HG02840 (cell line): ENCODE data around the gene SRRT.
"Not testable (repeated sequence)": the region's sequence is repeated elsewhere in the genome, so short reads cannot be mapped to it uniquely, and the experiment has no call there.

Experiments
- ATAC-seq: cut with Tn5 transposase; IDR thresholded peaks from one replicate; pipeline ENCODE4 v1.9.1; 2021; ENCODE audit warnings: mild to moderate bottlenecking, moderate library complexity, moderate number of reproducible peaks; ENCODE audit not compliant: unreplicated experiment, low FRiP score

Gene SRRT

GRCh38 chr7:100854146-100854895 is 20.6 kb upstream of the SRRT start:
- ATAC-seq, result no peak

- ATAC-seq, result not testable (repeated sequence)
Observed at GRCh38 chr7:100854899-100855298, 20.0 kb upstream of the SRRT start.

GRCh38 chr7:100855515-100855914 is 19.4 kb upstream of the SRRT start:
- no peak for ATAC-seq

GRCh38 chr7:100856871-100857282 is 18.0 kb upstream of the SRRT start:
- no peak for ATAC-seq

GRCh38 chr7:100859856-100860255 is 15.0 kb upstream of the SRRT start:
- ATAC-seq, result no peak

- ATAC-seq, result no peak
Observed at GRCh38 chr7:100860702-100861615, 13.9 kb upstream of the SRRT start.

- ATAC-seq, result no peak
Observed at GRCh38 chr7:100861616-100861985, 13.3 kb upstream of the SRRT start.

GRCh38 chr7:100863406-100863950 is 11.4 kb upstream of the SRRT start:
- ATAC-seq, result no peak

GRCh38 chr7:100864263-100864845 is 10.5 kb upstream of the SRRT start:
- ATAC-seq, result no peak

- no peak for ATAC-seq
Observed at GRCh38 chr7:100865372-100865911, 9.5 kb upstream of the SRRT start.

GRCh38 chr7:100865938-100866728 is 8.8 kb upstream of the SRRT start:
- no peak for ATAC-seq

GRCh38 chr7:100866729-100867039 is 8.2 kb upstream of the SRRT start:
- no peak for ATAC-seq

- no peak for ATAC-seq
Observed at GRCh38 chr7:100867040-100867775, 7.7 kb upstream of the SRRT start, which contains the start of gene TRIP6. TRIP6 (plus strand) TSS chr7:100867387; CDS start chr7:100867498, 111 bp downstream.

- ATAC-seq, result no peak
Observed at GRCh38 chr7:100867776-100868485, 7.0 kb upstream of the SRRT start.

GRCh38 chr7:100873599-100874299 is 1.2 kb upstream of the SRRT start:
- no peak for ATAC-seq

GRCh38 chr7:100874300-100874576 is 665 bp upstream of the SRRT start:
- ATAC-seq, result no peak

GRCh38 chr7:100875356-100875751 is 451 bp downstream of the SRRT start:
- peak; percentile 17 for ATAC-seq

- ATAC-seq, result no peak
Observed at GRCh38 chr7:100878013-100878412, 3.1 kb downstream of the SRRT start.
